T-helper 1 cell treated with Interleukin-12 subunit alpha and Interleukin-12 subunit beta and Interleukin-4 antibody, amounts not matched to agents 30 ng/mL and 1 ng/mL, for 36 hours (primary cell): Measurements from ENCODE around the gene XCR1. TPM values are rescaled to one million over a fixed set of nuclear protein-coding genes. Genes with fewer than 3 reads are reported as not detected.

ENCODE experiments used
- intact Hi-C: fragments of 100-400 bp; cut with micrococcal nuclease; formaldehyde crosslinking; loops from one replicate; pipeline ENCODE4 v1.15.1; 2024
- total RNA-seq: library from RNA; stranded (reverse); gene quantifications from 2 replicates; pipeline ENCODE4 v1.2.3, GENCODE V29; 2022

Gene XCR1
- total RNA-seq, 1 donor from 2014 or later, result 0.05 TPM

GRCh38 chr3:45985532-45986302 lies 41.6 kb downstream of the XCR1 start:
- intact Hi-C loops, result no loop called here

DNA sequence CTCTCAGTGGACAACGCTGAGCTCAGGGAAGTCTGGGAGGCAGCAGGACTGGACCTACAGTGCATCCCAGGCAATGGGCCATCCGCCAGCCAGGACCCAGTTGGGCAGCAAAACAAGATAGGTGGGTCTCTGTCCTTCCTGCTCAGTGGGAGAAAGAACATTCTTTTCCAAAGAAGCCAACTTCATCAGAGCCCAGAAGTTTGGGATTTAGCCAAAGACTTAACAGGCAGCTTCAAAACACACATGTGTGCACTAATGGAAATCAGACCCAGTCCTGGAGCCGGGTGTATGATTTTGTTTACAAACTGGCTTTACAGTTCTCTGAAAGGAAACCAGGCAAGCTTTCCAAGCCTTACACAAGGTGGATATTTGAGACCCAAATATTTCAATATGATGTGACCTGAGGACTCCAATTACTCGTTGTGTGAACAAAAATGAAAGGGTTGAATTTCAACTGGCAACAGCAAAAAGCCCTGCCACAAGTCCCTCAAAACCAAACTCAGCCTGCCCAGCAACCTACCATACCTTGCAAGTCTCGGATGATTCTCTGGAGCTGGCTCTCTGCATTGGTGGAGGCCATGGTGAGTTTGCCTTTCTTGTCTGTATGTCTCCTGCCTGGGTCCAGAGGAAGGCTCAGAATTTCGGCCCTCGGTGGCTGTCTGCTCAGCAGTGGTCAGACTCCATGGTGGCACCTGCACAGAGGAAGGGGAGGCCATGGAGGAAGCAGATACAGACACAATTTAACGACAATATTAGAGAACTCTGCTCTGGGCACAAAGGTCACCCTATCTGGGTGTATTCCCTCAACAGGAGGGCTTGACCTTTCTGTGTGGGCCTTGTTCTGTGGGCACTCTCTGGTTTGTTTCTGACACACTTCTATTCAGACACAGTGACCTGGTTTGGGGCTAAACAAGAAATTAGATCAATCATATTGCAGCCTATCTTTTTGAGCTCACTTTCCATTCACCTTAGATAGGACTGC lies 42.7 kb downstream of the XCR1 start:
- intact Hi-C loops, result no loop called here

- intact Hi-C loops, result no loop called here
These were observed 43.5 kb downstream of the XCR1 start for GRCh38 chr3:45983770-45984169.

DNA sequence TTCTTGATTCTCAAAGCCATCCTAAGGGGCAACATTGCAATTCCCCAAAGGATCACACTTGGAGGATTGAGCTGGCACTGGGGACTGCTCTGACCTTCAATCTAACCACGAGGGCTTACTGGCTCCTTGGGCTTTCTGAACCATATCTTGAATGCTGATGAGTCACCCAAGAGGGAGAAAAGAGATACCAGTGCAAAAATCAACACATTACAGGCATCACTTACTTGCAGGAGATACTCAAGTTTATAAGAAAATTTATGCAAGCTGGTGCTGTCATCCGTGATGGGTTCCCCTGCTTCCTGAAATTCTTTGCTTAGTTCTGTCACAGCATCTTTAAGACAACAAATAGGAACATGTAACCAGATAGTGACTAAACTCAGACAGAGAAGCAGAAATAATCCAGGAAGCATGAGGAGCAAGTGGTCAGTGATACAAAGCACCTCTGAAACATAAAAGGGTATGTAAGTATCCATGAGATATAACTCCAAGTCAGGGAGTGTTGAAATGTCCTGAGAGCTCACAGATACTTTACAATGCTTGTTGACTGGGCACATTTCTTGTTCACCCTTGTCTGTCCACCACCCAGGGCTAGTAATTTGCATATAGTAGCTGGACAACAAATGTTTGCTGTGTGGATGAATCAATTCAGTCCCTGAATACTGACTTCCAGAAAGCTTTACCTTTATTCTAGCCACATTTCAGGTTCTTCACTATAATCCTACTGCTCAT lies 45.8 kb downstream of the XCR1 start:
- intact Hi-C loops, result no loop called here

DNA sequence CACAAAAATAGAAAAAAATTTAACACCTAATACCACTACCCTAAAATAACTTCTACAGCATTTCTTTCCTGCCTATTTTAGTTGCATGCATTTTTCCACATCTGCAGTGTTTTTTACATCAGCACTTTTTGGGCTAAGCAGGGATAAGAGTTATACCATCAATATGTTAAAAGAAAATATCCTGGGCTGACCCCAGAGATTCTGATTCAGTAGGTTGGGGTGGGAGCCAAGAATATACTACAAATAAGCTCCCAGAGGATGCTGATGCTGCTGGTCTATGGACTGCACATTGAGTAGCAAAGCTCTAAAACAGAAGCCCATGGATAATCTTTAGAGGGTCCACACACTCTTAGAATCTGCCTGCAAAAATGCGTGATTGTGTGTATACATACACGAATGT lies 46.5 kb downstream of the XCR1 start:
- intact Hi-C loops, result no loop called here

- intact Hi-C loops, result no loop called here
These were observed 47.0 kb downstream of the XCR1 start for GRCh38 chr3:45980229-45980813.

DNA sequence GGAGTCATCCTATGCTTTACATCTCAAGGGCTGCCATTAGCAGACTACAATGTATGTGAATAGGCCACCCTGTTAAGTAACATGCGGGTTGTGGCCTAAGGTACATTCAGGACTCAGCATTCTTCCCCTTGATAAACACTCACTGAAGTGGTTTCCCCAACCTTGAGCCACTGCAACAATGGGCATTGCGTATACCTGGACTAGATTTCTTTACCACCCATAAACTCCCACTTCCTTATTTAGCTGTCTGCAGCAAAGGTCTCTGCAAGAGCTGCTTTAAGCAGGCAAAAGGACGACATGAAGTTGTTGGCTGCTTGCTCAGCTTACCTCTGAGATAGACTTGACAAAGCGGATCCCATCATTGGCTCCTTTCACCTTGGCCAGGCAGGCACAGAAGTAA lies 47.9 kb downstream of the XCR1 start:
- intact Hi-C loops, result loop anchor here (2.0 to 5.0 kb wide), 3 partner anchors 67 to 391 kb away; partner anchors contain the start of gene CCR5

DNA sequence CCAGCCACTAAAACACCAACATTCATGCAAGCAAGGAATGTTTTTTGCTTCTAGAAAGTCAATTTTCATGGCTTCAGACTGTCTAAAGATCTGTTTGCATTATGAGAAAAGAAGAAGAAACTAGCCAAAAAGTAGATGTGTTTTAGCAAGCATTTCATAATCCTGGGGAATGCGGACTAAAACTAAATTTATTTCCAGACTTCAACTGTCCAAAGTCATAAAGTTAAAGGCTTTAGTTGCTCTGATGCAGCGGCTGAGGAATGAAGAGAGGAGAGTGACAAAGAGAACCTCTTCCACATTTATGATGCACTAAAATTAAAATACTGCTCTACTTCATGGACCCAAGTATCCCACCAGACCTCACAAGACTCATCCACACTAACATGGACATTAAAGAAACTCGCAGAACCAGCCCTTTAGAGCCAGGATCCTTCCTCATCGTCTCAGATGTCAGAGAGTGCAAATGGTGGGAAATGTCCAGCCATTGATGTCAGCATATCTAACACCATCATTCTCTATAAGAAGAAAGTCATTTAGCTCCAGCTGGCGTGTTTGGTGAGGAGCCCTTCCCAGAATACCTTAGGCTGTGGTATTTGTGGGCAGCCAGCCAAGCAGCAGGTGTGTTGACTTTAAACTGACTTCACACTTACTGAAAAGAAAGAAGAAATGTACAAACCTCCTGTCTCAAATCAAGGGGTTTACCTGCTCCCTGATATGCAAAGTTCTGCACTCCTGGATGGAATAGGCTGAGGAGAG lies 49.1 kb downstream of the XCR1 start:
- intact Hi-C loops, result loop anchor here (1.0 to 5.0 kb wide), 7 partner anchors 8 to 393 kb away; partner anchors contain the start of genes CCR5 and CXCR6

DNA sequence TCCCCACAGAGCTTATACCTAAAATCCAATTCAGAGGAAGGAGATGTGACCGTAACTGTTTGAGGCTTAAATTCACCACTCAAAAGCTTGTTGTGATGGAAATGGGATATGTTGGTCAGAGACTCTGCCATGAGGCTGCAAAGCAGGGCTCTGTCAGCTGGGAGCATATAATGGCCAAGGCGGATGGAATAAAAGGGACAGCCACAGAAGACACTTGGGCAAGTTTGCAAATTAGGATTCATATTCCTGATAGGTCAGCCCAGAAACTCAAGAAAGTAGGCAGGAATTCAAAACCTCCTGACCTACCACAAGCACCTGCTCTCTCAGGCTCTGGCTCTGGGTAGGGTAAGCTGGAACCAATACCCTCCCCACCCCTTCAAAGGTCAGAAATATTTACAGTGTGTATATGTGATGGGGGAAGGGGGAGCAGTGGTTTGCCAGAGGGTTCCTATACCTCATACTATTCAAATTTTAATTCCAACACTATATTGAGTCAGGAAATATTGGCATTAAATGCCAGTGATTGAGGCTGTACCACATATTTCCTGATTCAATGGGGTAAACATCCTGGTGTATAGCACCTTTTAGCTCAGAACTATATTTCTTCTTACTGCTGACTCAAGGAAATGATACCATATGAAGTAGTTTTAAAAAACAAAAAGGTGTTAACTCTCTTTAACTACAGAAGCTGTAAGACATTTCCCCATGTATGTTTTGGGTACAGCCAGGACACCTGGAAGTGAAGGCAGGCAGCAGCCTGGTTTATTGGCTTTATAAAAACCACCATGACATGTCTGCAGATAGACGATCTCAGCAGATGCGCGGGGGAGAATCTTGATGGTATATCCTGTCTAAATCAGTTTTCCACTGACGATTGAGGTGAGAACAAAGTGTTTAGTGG lies 50.8 kb downstream of the XCR1 start:
- intact Hi-C loops, result loop anchor here (1.0 to 5.0 kb wide), 2 partner anchors 12 to 306 kb away; no protein-coding TSS in a partner anchor

GRCh38 chr3:45975686-45976085 lies 51.6 kb downstream of the XCR1 start:
- intact Hi-C loops, result loop anchor here (1.0 to 5.0 kb wide), 2 partner anchors 11 to 307 kb away; no protein-coding TSS in a partner anchor

- intact Hi-C loops, result loop anchor here (5.0 kb wide), 1 partner anchor 308 kb away; no protein-coding TSS in a partner anchor
These were observed 52.6 kb downstream of the XCR1 start for GRCh38 chr3:45974686-45975085.

DNA sequence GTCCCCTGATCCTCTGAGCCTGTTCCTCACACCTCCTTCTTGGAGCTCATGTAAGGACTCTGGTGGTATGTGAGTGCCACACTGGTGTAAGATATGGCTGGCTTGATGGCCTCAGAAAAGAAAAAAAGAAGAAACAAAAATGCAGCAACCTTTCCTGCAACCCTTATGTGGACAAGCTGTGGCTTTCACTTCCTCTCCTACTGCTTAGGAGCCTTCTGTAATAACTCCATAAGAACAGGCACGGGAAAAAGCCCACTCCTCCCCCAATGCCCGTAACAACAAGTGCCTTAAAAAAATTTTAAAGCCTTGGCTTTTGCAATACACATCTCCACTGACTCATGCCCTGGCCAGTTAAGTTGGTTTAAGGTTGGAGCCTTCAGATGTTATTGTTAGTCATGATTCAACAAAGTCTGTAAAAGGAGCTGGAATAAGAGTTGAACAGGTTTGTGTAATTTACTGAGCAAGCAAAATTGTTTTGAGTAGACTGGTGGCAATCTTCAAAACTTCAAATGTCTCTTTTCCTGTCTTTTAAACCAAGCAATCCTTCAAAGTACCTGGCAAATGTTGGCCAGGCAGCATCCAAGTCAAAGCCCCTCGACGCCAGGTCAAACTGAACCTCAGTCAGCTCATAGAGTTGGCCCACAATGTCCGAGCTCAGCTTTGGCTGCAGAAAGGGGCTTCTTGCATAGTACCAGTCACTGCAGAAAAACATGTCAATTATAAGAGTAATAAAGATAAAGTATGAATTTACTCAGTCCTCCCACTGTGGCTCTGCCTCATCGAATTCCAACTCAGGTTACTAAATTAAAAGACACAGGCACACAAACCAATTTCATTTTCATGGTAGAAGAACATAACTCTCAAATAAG lies 54.5 kb downstream of the XCR1 start:
- intact Hi-C loops, result loop anchor here (1.0 kb wide), 1 partner anchor 8 kb away; no protein-coding TSS in a partner anchor

DNA sequence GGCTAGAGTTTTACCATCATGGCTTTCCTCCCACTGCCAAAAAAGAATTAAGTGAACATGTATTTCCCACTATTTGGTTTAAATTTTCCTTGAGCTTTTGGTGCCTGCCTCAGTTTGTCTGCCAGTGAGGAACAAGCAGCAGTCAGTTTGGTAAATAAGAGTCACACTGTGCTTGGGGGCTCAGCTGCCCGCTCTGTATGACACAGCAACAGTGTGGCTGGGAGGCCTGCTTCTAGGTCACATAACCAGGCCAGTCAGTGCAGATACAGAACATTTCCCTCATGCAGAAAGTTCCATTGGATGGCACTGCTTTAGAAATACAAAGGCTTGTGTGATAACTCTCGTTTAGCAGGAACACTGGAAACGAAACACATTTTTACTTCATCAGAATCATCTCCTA lies 57.3 kb downstream of the XCR1 start:
- intact Hi-C loops, result loop anchor here (1.0 kb wide), 1 partner anchor 8 kb away; no protein-coding TSS in a partner anchor

DNA sequence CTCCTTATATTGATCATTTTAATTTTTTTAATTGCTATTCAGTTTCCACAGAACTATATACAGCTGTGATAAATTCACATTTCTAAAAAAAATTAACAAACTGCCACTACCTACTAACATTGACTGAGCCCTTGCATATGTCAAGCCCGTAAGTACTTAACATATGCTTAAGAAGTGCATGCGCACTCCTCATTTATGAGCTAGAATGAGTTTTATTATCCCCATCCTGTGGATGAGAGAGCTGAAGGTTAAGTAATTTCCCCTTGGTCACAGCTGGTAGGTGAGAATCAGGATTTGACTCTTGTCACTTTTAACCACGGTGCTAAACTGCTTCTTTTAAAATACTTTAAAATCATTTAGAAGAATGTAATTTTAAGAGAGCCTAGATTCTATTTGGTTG lies 58.2 kb downstream of the XCR1 start:
- intact Hi-C loops, result no loop called here

DNA sequence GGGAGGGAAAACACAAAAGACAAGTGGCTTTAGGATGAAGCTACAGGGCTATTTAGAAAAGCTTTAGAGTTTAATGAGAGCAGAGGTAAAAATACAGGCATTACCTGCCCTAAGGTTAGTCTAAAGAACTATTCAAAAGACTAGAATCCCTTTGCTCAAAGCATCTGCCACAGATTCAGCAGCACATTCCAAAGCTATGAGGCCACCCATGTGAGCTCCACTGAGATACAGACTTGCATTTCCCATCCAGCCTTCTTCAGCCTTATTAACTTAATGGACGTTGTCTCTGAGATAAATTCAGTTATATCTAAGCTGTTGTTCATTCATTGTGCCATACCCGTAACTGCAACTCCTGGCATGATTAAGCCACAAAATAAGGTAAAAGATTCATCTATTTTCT lies 58.6 kb downstream of the XCR1 start:
- intact Hi-C loops, result no loop called here

DNA sequence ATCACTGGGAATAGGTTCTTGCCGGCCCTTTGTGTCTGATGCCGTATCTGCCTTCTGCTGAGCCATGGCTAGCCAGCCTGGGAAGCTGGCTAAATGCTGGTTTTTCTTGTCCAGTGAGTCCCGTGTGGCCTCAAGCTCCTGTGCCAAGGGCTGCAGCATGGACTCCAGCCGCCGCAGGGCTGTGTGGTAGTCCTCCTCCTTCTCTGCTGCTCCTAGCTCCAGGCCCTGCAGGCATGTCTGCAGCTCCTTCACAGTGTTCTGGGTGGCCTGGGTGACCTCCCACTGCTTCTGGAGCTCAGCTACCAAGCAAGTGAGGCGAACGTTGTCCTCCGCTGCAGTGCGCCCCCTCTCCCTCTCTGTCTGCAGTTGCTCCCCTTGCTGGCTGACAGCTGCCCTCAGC lies 59.1 kb downstream of the XCR1 start:
- intact Hi-C loops, result no loop called here

DNA sequence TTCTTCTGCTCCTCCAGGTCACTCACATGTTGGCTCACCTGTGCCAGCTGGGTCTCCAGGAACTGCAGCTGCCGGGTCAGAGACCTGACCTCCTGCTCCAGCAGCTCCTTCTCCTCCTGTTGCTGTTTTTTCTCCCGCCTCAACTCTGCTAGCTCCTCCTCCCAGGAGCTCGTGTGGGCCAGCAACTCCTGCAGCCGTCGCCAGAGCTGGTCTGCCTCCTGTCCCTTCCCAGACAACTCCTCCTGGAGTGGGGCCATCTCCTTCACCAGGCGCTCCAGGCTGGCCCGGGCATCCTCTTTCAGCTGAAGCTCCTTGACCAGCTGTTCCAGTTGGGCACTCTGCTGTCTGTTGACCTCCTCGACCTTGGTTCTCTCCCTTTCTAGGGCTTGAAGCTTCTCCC lies 59.6 kb downstream of the XCR1 start:
- intact Hi-C loops, result no loop called here
